Astrocyte (in vitro differentiated cells and primary cell): ENCODE measurements around the gene RNF169. TPM values are rescaled to one million over a fixed set of nuclear protein-coding genes. Genes with fewer than 3 reads are reported as not detected.

ENCODE experiments used
- DNase-seq: peaks from one replicate; pipeline ENCODE4 v3.0.0-alpha.2; 2010; ENCODE audit warnings: low read depth
- FAIRE-seq: peaks from 2 replicates; lab custom pipeline; 2011; peaks lifted over from hg19 to GRCh38; lab: Jason Lieb, UNC
- H2AFZ ChIP-seq: 2 replicates; pipeline ENCODE4 v1.6.0; 2012; ENCODE audit warnings: low read depth, low read length, inconsistent platforms
- H3K27ac ChIP-seq: 2 replicates; pipeline ENCODE4 v1.5.1; 2011; ENCODE audit warnings: low read depth, low read length, inconsistent platforms
- H3K27me3 ChIP-seq: 2 replicates; pipeline ENCODE4 v1.6.0; 2011; ENCODE audit warnings: low read length, inconsistent platforms; ENCODE audit not compliant: insufficient read depth
- H3K36me3 ChIP-seq: 2 replicates; pipeline ENCODE4 v1.5.1; 2011; ENCODE audit warnings: low read length, inconsistent platforms; ENCODE audit not compliant: insufficient read depth
- H3K4me1 ChIP-seq: 2 replicates; pipeline ENCODE4 v1.5.1; 2011; ENCODE audit warnings: low read length, inconsistent platforms; ENCODE audit not compliant: insufficient read depth
- H3K4me2 ChIP-seq: 2 replicates; pipeline ENCODE4 v1.6.0; 2012; ENCODE audit warnings: low read length, inconsistent platforms
- H3K4me3 ChIP-seq: 2 replicates; pipeline ENCODE4 v1.5.1; 2011; ENCODE audit warnings: low read depth, mild to moderate bottlenecking, low read length, inconsistent platforms; ENCODE audit not compliant: insufficient read depth
- H3K79me2 ChIP-seq: 2 replicates; pipeline ENCODE4 v1.6.0; 2012; ENCODE audit warnings: mild to moderate bottlenecking, low read length, inconsistent platforms; ENCODE audit not compliant: insufficient read depth
- H3K9ac ChIP-seq: 2 replicates; pipeline ENCODE4 v1.6.0; 2012; ENCODE audit warnings: mild to moderate bottlenecking, low read length, inconsistent platforms
- H3K9me3 ChIP-seq: 2 replicates; pipeline ENCODE4 v1.5.1; 2012; ENCODE audit warnings: low read depth, mild to moderate bottlenecking, low read length, inconsistent platforms; ENCODE audit not compliant: insufficient read depth
- H4K20me1 ChIP-seq: 2 replicates; pipeline ENCODE4 v1.6.0; 2012; ENCODE audit warnings: low read length, inconsistent platforms; ENCODE audit not compliant: insufficient read depth
- H3K27ac Mint-ChIP-seq: one replicate; pipeline ENCODE4 v1.8.0; 2021; ENCODE audit warnings: mild to moderate bottlenecking, mixed read lengths; ENCODE audit not compliant: unreplicated experiment
- H3K27me3 Mint-ChIP-seq: one replicate; pipeline ENCODE4 v1.8.0; 2021; ENCODE audit warnings: low read depth, mixed read lengths; ENCODE audit not compliant: unreplicated experiment
- H3K36me3 Mint-ChIP-seq: one replicate; pipeline ENCODE4 v1.8.0; 2021; ENCODE audit warnings: low read depth, mixed read lengths; ENCODE audit not compliant: unreplicated experiment
- H3K4me1 Mint-ChIP-seq: one replicate; pipeline ENCODE4 v1.8.0; 2021; ENCODE audit warnings: low read depth, mixed read lengths; ENCODE audit not compliant: unreplicated experiment
- H3K4me3 Mint-ChIP-seq: one replicate; pipeline ENCODE4 v1.8.0; 2021; ENCODE audit warnings: mild to moderate bottlenecking, moderate library complexity, mixed read lengths; ENCODE audit not compliant: unreplicated experiment
- H3K9me3 Mint-ChIP-seq: one replicate; pipeline ENCODE4 v1.8.0; 2021; ENCODE audit warnings: mild to moderate bottlenecking, mixed read lengths; ENCODE audit not compliant: unreplicated experiment
- EZH2 ChIP-seq: IDR thresholded peaks from 2 replicates; pipeline ENCODE4 v1.6.1; 2012; ENCODE audit warnings: mild to moderate bottlenecking, low read length, inconsistent platforms; ENCODE audit not compliant: insufficient read depth
- total RNA-seq: library from RNA; stranded (reverse); gene quantifications from 2 replicates; pipeline ENCODE4 v1.2.1, GENCODE V29; 2021
- TF ChIP-seq, protein P1 (sequence below): IDR thresholded peaks from 2 replicates; pipeline ENCODE4 v1.5.1; 2011; ENCODE audit warnings: low read depth, mild to moderate bottlenecking, inconsistent platforms, low read length, moderate library complexity; ENCODE audit not compliant: insufficient read depth

The RNF169 gene
- total RNA-seq, 1 donor from 2014 or later, result 10.7 TPM

DNA sequence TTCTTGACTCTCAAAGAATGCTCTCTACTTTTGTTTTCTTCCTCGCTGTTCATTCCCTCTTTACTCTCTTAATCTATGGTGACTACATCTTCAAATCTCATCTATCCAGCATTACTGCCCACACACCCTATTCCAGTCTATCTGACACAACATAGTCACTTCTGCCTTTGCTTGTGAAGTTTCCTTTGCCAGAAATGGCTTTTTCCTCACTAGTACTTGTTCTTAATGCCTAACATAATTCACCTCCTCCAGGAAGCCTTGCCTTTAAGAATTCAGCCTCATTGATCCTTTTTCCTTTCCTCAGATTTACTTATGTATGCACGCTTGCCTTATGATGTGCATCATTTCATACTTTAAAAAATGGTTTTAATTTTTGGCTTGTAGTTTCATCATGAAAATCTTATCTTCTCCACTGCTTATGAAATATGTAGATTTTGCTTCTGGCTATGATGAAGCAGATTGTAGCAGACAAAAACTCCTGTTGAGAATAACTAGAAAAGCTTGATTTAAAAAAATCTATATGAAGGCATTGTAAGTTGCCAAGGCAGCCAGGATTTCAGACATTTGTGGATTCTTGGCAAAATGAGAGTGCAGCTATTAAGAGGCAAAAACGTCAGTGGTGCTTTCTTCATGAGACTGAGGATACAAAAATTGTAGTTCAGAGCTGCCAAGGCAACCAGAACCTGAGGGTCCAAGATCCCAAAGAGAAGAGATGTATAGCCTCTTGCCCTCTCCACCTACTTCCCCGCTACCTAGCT is 31.8 kb downstream of the RNF169 start:
- no peaks in the 10 kb centered on the region for H3K36me3 ChIP-seq
- H3K4me2 ChIP-seq, result no peak overlapping the region
- H3K4me1 Mint-ChIP-seq, result peaks cover 12% of the 10 kb centered on the region
- H3K9me3 Mint-ChIP-seq, result no peaks in the 10 kb centered on the region
- no peak overlapping the region for H3K27ac ChIP-seq
- no peak for DNase-seq
- H3K36me3 Mint-ChIP-seq, result no peaks in the 10 kb centered on the region
- no peak overlapping the region for H2AFZ ChIP-seq
- TF ChIP-seq, protein P1, sequence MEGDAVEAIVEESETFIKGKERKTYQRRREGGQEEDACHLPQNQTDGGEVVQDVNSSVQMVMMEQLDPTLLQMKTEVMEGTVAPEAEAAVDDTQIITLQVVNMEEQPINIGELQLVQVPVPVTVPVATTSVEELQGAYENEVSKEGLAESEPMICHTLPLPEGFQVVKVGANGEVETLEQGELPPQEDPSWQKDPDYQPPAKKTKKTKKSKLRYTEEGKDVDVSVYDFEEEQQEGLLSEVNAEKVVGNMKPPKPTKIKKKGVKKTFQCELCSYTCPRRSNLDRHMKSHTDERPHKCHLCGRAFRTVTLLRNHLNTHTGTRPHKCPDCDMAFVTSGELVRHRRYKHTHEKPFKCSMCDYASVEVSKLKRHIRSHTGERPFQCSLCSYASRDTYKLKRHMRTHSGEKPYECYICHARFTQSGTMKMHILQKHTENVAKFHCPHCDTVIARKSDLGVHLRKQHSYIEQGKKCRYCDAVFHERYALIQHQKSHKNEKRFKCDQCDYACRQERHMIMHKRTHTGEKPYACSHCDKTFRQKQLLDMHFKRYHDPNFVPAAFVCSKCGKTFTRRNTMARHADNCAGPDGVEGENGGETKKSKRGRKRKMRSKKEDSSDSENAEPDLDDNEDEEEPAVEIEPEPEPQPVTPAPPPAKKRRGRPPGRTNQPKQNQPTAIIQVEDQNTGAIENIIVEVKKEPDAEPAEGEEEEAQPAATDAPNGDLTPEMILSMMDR, result no peak
- no peak for TF ChIP-seq EZH2
- no peak overlapping the region for H3K27ac Mint-ChIP-seq
- no peaks in the 10 kb centered on the region for H3K27me3 ChIP-seq
- no peak overlapping the region for H3K4me3 ChIP-seq
- FAIRE-seq, result no peak
- peaks cover 8% of the 10 kb centered on the region for H3K4me1 ChIP-seq
- peaks cover 94% of the 10 kb centered on the region for H3K79me2 ChIP-seq
- H3K9ac ChIP-seq, result no peak overlapping the region
- peaks cover 70% of the 10 kb centered on the region for H4K20me1 ChIP-seq
- no peaks in the 10 kb centered on the region for H3K9me3 ChIP-seq
- H3K27me3 Mint-ChIP-seq, result no peaks in the 10 kb centered on the region
- no peak overlapping the region for H3K4me3 Mint-ChIP-seq

DNA sequence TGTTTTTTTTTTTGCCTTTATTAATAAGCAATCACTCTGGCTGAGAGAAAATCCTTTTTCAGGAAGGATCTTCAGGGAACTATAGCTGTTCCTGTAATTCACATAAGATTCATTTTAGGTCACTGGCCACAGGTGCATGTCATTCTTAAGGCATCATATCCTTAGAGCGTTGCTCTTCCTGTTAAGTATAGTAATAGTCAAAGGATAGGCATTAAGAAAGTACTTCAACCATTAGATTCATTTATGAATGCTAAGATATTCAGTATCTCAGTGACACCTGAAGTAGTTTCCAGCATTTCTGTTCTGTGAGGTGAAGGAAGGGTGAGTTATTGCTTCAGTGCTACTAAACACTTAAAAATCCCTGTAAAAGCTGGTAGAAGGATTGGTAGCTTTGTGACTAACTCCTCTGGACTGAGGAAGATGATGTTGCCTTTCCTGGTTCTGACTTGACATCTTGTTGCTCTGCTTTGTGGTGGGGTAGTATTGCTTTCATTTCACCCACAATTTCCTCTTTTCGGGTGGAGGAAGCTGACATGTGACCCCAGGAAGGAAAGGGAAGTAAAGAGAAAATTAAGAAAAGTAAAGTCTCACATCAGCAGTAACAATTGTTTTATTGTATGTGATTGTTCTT is 34.7 kb downstream of the RNF169 start:
- TF ChIP-seq EZH2, result no peak
- TF ChIP-seq, protein P1, result no peak
- Histone ChIP-seq H3K27ac (no peak overlapping the region), H4K20me1 (peaks cover 57% of the 10 kb centered on the region), H3K9me3 (no peaks in the 10 kb centered on the region), H3K36me3 (no peaks in the 10 kb centered on the region), H2AFZ (no peak overlapping the region), H3K4me3 (no peak overlapping the region), H3K4me2 (peak overlapping the region; percentile 56), H3K9ac (no peak overlapping the region), H3K4me1 (peaks cover 8% of the 10 kb centered on the region), H3K27me3 (no peaks in the 10 kb centered on the region), H3K79me2 (peaks cover 91% of the 10 kb centered on the region)
- Mint-ChIP-seq H3K36me3 (no peaks in the 10 kb centered on the region), H3K4me3 (no peak overlapping the region), H3K9me3 (no peaks in the 10 kb centered on the region), H3K4me1 (peaks cover 11% of the 10 kb centered on the region), H3K27ac (peak overlapping the region; percentile 79), H3K27me3 (no peaks in the 10 kb centered on the region)
- FAIRE-seq, result peak; percentile 63
- DNase-seq, result peak; percentile 77

- Histone ChIP-seq H3K9ac (no peak overlapping the region), H3K79me2 (peaks cover 87% of the 10 kb centered on the region), H3K4me3 (no peak overlapping the region), H3K4me2 (no peak overlapping the region), H3K27me3 (no peaks in the 10 kb centered on the region), H4K20me1 (peaks cover 52% of the 10 kb centered on the region), H3K9me3 (no peaks in the 10 kb centered on the region), H3K4me1 (peaks cover 8% of the 10 kb centered on the region), H3K36me3 (no peaks in the 10 kb centered on the region), H2AFZ (no peak overlapping the region), H3K27ac (no peak overlapping the region)
- H3K4me1 Mint-ChIP-seq, result peaks cover 11% of the 10 kb centered on the region
- H3K36me3 Mint-ChIP-seq, result no peaks in the 10 kb centered on the region
- H3K9me3 Mint-ChIP-seq, result no peaks in the 10 kb centered on the region
- DNase-seq, result no peak
- FAIRE-seq, result no peak
- H3K4me3 Mint-ChIP-seq, result no peak overlapping the region
- no peak for TF ChIP-seq EZH2
- TF ChIP-seq, protein P1, result no peak
- no peaks in the 10 kb centered on the region for H3K27me3 Mint-ChIP-seq
- no peak overlapping the region for H3K27ac Mint-ChIP-seq
These were observed 35.6 kb downstream of the RNF169 start for GRCh38 chr11:74784234-74784633.
